ENCODE data around the gene EMX1. TPM values are rescaled to one million over a fixed set of nuclear protein-coding genes. Genes with fewer than 3 reads are reported as not detected.
A peak's percentile ranks its signal among the peaks of the same experiment; 100 is the strongest.

The EMX1 gene
- total and polyA plus RNA-seq, 2 of the 13 experiments (the other 11 are each of a cell fraction or from before 2014, with no cell fraction given), result 0.62 to 4.9 TPM

GRCh38 chr2:72943540-72944395 is 26.4 kb downstream of the EMX1 start (continued):
- no peak for TF ChIP-seq ZNF839 (CRISPR knock-in tag; IDR thresholded peaks at IDR 0.05; ENCODE audit: borderline replicate concordance)
- TF ChIP-seq HOXA5 (CRISPR knock-in tag; IDR thresholded peaks at IDR 0.05), result no peak
- no peak for TF ChIP-seq ZFP62 (CRISPR knock-in tag; IDR thresholded peaks at IDR 0.05)
- TF ChIP-seq ZNF263 (CRISPR knock-in tag; IDR thresholded peaks at IDR 0.05), result no peak
- TF ChIP-seq ZNF556 (CRISPR knock-in tag; IDR thresholded peaks at IDR 0.05; ENCODE audit: borderline replicate concordance), result no peak
- TF ChIP-seq NFKB2 (CRISPR knock-in tag; IDR thresholded peaks at IDR 0.05; ENCODE audit: borderline replicate concordance), result no peak
- TF ChIP-seq HMG20A (CRISPR knock-in tag; IDR thresholded peaks at IDR 0.05; ENCODE audit: borderline replicate concordance), result no peak
- TF ChIP-seq NPAS2 (CRISPR knock-in tag; IDR thresholded peaks at IDR 0.05; ENCODE audit: borderline replicate concordance), result no peak
- peak; percentile 23; the same call in 1 of the 2 replicates for TF ChIP-seq HOXA3 (CRISPR knock-in tag; IDR thresholded peaks at IDR 0.05)
- TF ChIP-seq ZNF280B (CRISPR knock-in tag; IDR thresholded peaks at IDR 0.05; ENCODE audit: borderline replicate concordance), result 0 out of 2 replicates have a peak, but pooled peaks have one; percentile 10
- TF ChIP-seq, protein P1, sequence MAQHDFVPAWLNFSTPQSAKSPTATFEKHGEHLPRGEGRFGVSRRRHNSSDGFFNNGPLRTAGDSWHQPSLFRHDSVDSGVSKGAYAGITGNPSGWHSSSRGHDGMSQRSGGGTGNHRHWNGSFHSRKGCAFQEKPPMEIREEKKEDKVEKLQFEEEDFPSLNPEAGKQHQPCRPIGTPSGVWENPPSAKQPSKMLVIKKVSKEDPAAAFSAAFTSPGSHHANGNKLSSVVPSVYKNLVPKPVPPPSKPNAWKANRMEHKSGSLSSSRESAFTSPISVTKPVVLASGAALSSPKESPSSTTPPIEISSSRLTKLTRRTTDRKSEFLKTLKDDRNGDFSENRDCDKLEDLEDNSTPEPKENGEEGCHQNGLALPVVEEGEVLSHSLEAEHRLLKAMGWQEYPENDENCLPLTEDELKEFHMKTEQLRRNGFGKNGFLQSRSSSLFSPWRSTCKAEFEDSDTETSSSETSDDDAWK (CRISPR knock-in tag; IDR thresholded peaks at IDR 0.05), result no peak
- no peak for TF ChIP-seq ZFP36L2 (CRISPR knock-in tag; IDR thresholded peaks at IDR 0.05)
- no peak for TF ChIP-seq TFDP2 (CRISPR knock-in tag; IDR thresholded peaks at IDR 0.05)
- 0 out of 2 replicates have a peak, but pooled peaks have one; percentile 34 for TF ChIP-seq NR2C2 (CRISPR knock-in tag; IDR thresholded peaks at IDR 0.05; ENCODE audit: borderline replicate concordance)
- TF ChIP-seq MNT (IDR thresholded peaks at IDR 0.05), result no peak
- no peak for TF ChIP-seq ETS1 (CRISPR knock-in tag; IDR thresholded peaks at IDR 0.05)
- TF ChIP-seq ZNF350 (CRISPR knock-in tag; IDR thresholded peaks at IDR 0.05; ENCODE audit: borderline replicate concordance, low read depth), result no peak
- TF ChIP-seq, protein P2, sequence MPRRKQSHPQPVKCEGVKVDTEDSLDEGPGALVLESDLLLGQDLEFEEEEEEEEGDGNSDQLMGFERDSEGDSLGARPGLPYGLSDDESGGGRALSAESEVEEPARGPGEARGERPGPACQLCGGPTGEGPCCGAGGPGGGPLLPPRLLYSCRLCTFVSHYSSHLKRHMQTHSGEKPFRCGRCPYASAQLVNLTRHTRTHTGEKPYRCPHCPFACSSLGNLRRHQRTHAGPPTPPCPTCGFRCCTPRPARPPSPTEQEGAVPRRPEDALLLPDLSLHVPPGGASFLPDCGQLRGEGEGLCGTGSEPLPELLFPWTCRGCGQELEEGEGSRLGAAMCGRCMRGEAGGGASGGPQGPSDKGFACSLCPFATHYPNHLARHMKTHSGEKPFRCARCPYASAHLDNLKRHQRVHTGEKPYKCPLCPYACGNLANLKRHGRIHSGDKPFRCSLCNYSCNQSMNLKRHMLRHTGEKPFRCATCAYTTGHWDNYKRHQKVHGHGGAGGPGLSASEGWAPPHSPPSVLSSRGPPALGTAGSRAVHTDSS (CRISPR knock-in tag; conservative IDR thresholded peaks at IDR 0.05), result no peak
- no peak for TF ChIP-seq ZKSCAN5 (CRISPR knock-in tag; IDR thresholded peaks at IDR 0.05)
- TF ChIP-seq FOSL1 (CRISPR knock-in tag; IDR thresholded peaks at IDR 0.05; ENCODE audit: borderline replicate concordance), result no peak
- no peak for TF ChIP-seq HIVEP1 (CRISPR knock-in tag; IDR thresholded peaks at IDR 0.05)

Data from HepG2 (cell line).